DOHH2 (cell line): ENCODE measurements around the gene PNMA8A.

Experiments used
- H3F3A ChIP-seq: fragments of 200-600 bp; sonication (generic), shearing (Covaris generic); 2 replicates; pipeline ENCODE4 v1.6.0; 2016; ENCODE audit warnings: antibody characterized with exemption, mild to moderate bottlenecking; ENCODE audit not compliant: control insufficient read depth, insufficient read depth
- H3K27ac ChIP-seq: fragments of 200-600 bp; sonication (generic); 2 replicates; pipeline ENCODE4 v1.5.1; 2014; ENCODE audit warnings: low read depth, mild to moderate bottlenecking, low read length, moderate library complexity
- H3K27me3 ChIP-seq: fragments of 200-600 bp; sonication (generic); 2 replicates; pipeline ENCODE4 v1.6.1; 2014; ENCODE audit warnings: mild to moderate bottlenecking, low read length, mixed read lengths; ENCODE audit not compliant: control insufficient read depth
- H3K36me3 ChIP-seq: fragments of 200-600 bp; sonication (generic); 2 replicates; pipeline ENCODE4 v1.6.1; 2014; ENCODE audit warnings: mild to moderate bottlenecking, low read length, moderate library complexity, mixed read lengths; ENCODE audit not compliant: control insufficient read depth
- H3K4me1 ChIP-seq: fragments of 200-600 bp; sonication (generic); 2 replicates; pipeline ENCODE4 v1.6.1; 2014; ENCODE audit warnings: mild to moderate bottlenecking, low read length, mixed read lengths; ENCODE audit not compliant: control insufficient read depth
- H3K4me2 ChIP-seq: fragments of 200-600 bp; sonication (generic); 2 replicates; pipeline ENCODE4 v1.6.0; 2014; ENCODE audit warnings: mild to moderate bottlenecking, low read length, moderate library complexity
- H3K4me3 ChIP-seq: fragments of 200-600 bp; sonication (generic); 2 replicates; pipeline ENCODE4 v1.5.1; 2014; ENCODE audit warnings: mild to moderate bottlenecking, low read length, mixed read lengths
- H3K79me2 ChIP-seq: fragments of 200-600 bp; sonication (generic); 2 replicates; pipeline ENCODE4 v1.6.1; 2014; ENCODE audit warnings: mild to moderate bottlenecking, low read length, mixed read lengths; ENCODE audit not compliant: control insufficient read depth
- H3K9me2 ChIP-seq: fragments of 200-600 bp; sonication (generic); replicated peaks from 2 replicates; pipeline ENCODE4 v1.6.1; 2014; ENCODE audit warnings: mild to moderate bottlenecking, low read length, mixed read lengths; ENCODE audit not compliant: control insufficient read depth
- H3K9me3 ChIP-seq: fragments of 200-600 bp; sonication (generic); 2 replicates; pipeline ENCODE4 v1.6.1; 2014; ENCODE audit warnings: antibody characterized with exemption, low read length, mixed read lengths; ENCODE audit not compliant: control insufficient read depth, insufficient read depth
- H4K20me1 ChIP-seq: fragments of 200-600 bp; sonication (generic); 2 replicates; pipeline ENCODE4 v1.6.0; 2014; ENCODE audit warnings: low read depth, mild to moderate bottlenecking, antibody characterized with exemption, low read length, moderate library complexity; ENCODE audit not compliant: control insufficient read depth, insufficient read depth
- CTCF ChIP-seq: fragments of 200-600 bp; sonication (generic); IDR thresholded peaks from one replicate; pipeline ENCODE4 v1.5.1; 2014; ENCODE audit warnings: antibody characterized with exemption, mild to moderate bottlenecking, low read depth, low read length; ENCODE audit not compliant: poor library complexity, severe bottlenecking
- EZH2phosphoT487 ChIP-seq: fragments of 200-600 bp; sonication (generic); IDR thresholded peaks from 2 replicates; pipeline ENCODE4 v1.6.1; 2017; ENCODE audit warnings: borderline replicate concordance, mild to moderate bottlenecking, antibody characterized with exemption, low read length, moderate library complexity, mixed read lengths

Gene PNMA8A

GRCh38 chr19:46482631-46483030, 11.3 kb upstream of the PNMA8A start:
- Histone ChIP-seq H3F3A (no peaks in the 10 kb centered on the region), H4K20me1 (no peaks in the 10 kb centered on the region), H3K79me2 (no peaks in the 10 kb centered on the region), H3K4me1 (no peaks in the 10 kb centered on the region), H3K9me2 (no peaks in the 10 kb centered on the region), H3K4me3 (no peak overlapping the region), H3K9me3 (no peaks in the 10 kb centered on the region), H3K27me3 (peaks cover 11% of the 10 kb centered on the region; the same call in 1 of the 2 replicates), H3K27ac (no peak overlapping the region), H3K36me3 (no peaks in the 10 kb centered on the region), H3K4me2 (no peak overlapping the region)
- TF ChIP-seq EZH2phosphoT487: no peak
- TF ChIP-seq CTCF: no peak

GRCh38 chr19:46481947-46482346, 10.6 kb upstream of the PNMA8A start:
- no peaks in the 10 kb centered on the region for H3K9me2 ChIP-seq
- H3K4me3 ChIP-seq: no peak overlapping the region
- no peaks in the 10 kb centered on the region for H3K79me2 ChIP-seq
- H3K4me2 ChIP-seq: no peak overlapping the region
- H3K9me3 ChIP-seq: no peaks in the 10 kb centered on the region
- TF ChIP-seq CTCF (no peak), EZH2phosphoT487 (no peak)
- no peaks in the 10 kb centered on the region for H4K20me1 ChIP-seq
- no peaks in the 10 kb centered on the region for H3F3A ChIP-seq
- no peak overlapping the region for H3K27ac ChIP-seq
- H3K36me3 ChIP-seq: no peaks in the 10 kb centered on the region
- no peaks in the 10 kb centered on the region for H3K4me1 ChIP-seq
- H3K27me3 ChIP-seq: peaks cover 11% of the 10 kb centered on the region; the same call in 1 of the 2 replicates

- H3F3A ChIP-seq: no peaks in the 10 kb centered on the region
- no peaks in the 10 kb centered on the region for H3K79me2 ChIP-seq
- no peak overlapping the region for H3K4me2 ChIP-seq
- no peaks in the 10 kb centered on the region for H3K4me1 ChIP-seq
- H3K9me3 ChIP-seq: no peaks in the 10 kb centered on the region
- H3K4me3 ChIP-seq: no peak overlapping the region
- H3K9me2 ChIP-seq: no peaks in the 10 kb centered on the region
- peaks cover 11% of the 10 kb centered on the region; the same call in 1 of the 2 replicates for H3K27me3 ChIP-seq
- no peak overlapping the region for H3K27ac ChIP-seq
- no peaks in the 10 kb centered on the region for H3K36me3 ChIP-seq
- no peak for TF ChIP-seq EZH2phosphoT487
- TF ChIP-seq CTCF: no peak
- no peaks in the 10 kb centered on the region for H4K20me1 ChIP-seq
These were observed 10.0 kb upstream of the PNMA8A start for GRCh38 chr19:46481223-46481848.
